Pons (tissue), 1 donor: ENCODE results near the gene EXOC3.

Experiments used
- DNase-seq: peaks from one replicate; pipeline ENCODE4 v3.0.0-alpha.2; 2016; ENCODE audit warnings: low spot score

EXOC3 gene

DNA sequence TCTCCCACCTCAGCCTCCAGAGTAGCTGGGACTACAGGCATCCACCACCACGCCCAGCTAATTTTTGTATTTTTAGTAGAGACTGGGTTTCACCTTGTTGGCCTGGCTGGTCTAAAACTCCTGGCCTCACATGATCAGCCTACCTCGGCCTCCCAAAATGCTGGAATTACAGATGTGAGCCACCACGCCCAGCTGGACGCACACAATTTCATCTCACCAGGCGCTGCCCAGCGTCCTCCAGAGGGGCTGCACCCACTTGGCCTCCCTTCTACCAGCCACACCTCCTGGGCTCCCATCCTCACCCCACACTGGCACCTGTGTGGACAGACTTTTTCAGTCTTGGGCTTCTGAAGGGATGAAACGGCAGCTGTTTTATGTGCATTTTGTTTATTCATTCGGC lies 3.8 kb upstream of the EXOC3 start:
- no peak for DNase-seq

DNA sequence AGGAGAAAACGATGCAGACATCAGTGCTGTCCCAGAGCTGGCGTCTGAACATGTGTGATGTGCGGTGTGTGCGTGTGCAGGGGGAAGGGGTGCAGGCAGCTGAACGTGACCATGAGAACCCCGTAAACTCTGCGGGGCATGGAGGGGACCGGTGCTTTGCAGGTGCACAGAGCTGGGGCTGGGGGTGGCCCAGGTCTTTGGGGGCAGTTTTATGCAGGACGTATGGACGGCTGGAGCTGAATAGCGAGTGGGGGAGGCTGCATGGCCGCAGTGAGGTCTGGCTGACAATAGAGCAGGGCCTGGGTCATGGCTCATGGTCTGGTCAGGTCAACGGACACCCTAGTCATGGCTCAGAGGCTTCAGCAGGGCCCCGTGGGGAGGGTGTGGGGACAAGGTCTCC lies 3.3 kb upstream of the EXOC3 start:
- no peak for DNase-seq

GRCh38 chr5:440401-441201 lies 2.4 kb upstream of the EXOC3 start:
- DNase-seq = peak; percentile 35

DNA sequence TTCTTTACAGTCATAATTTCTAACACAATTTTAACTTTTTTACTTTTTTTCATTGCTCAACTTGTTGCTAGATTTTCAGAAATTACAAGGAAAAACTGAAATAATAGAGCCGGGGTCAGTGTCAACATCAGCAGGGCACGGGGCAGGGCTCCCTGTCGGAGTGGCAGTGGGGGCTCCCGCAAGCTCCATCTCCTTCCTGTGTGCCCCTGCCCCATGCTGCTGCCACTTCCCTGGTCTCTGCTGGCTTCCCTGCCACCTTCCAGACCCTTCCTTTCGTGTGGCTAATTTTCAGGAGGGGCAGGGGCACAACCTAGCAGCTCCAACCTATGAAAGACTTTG lies 1.0 kb upstream of the EXOC3 start:
- DNase-seq = no peak

- DNase-seq = no peak
Measured at GRCh38 chr5:443239-444151, 519 bp downstream of the EXOC3 start.

DNA sequence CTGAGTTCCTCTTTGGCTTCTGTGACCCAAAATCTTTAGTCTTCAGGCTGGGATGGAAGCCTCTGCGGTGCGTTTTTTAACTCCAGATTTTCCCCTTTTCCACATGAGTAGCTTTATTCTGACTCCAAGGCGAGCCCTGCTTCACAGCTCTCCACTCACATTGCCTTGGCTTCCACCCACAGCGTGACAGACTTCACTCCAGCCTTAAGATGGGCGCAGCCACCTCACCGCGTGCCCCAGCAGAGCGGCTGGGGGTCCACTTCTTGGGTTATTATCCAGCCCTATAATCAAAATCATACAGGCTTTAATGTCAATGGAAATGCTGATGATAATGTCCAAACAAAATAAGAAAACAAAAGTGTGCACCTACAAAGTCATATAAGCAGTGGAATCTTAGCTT lies 1.2 kb downstream of the EXOC3 start:
- no peak for DNase-seq

GRCh38 chr5:445591-445990 lies 2.6 kb downstream of the EXOC3 start:
- no peak for DNase-seq

DNA sequence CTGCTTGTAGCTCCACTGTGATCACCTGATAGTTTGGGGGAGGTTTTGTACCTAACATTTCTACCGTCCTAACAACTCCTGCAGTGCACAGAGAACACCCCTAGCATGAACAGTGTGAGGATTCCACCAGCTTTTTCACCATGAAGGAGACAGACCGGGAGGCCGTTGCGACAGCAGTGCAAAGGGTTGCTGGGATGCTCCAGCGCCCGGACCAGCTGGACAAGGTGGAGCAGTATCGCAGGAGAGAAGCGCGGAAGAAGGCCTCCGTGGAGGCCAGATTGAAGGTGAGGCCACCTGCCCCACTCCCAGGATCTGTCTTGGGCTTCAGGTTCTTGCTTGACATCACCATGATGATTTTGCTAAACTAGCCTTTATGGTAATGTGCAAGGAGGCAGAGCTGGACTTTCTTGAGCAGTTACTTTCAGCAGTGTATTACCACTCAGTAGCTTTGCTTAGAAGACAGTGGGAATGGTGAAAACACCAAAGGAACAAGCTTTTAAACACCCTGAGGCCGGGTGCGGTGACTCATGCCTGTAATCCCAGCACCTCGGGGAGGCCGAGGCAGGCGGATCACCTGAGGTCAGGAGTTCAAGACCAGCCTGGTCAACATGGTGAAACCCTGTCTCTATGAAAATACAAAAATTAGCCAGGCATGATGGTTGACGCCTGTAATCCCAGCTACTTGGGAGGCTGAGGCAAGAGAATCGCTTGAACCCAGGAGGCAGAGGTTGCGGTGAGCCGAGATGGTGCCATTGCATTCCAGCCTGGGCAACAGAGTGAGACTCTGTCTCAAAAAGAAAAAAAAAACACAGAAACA lies 3.3 kb downstream of the EXOC3 start:
- no peak for DNase-seq

DNA sequence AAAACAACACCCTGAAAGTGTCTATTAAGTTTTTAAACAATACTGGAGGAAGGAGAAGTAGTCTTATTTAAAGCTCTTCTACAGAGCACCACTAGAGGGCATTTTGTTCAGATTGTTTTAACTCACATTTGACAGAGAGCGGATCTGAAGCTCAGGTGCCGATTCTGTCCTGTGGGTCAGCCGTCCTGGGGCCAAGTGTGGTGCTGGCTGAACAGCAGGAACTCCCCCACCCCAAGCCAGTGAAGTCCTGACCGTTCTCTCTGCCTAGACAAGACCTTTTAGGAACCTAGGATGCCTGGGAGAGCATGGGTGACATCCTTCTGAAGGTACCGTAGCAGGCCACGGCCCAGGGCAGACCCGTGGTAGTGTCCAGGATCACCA lies 3.9 kb downstream of the EXOC3 start:
- peak; percentile 62 for DNase-seq

- no peak for DNase-seq
Measured at GRCh38 chr5:447501-447900, 4.5 kb downstream of the EXOC3 start.

DNA sequence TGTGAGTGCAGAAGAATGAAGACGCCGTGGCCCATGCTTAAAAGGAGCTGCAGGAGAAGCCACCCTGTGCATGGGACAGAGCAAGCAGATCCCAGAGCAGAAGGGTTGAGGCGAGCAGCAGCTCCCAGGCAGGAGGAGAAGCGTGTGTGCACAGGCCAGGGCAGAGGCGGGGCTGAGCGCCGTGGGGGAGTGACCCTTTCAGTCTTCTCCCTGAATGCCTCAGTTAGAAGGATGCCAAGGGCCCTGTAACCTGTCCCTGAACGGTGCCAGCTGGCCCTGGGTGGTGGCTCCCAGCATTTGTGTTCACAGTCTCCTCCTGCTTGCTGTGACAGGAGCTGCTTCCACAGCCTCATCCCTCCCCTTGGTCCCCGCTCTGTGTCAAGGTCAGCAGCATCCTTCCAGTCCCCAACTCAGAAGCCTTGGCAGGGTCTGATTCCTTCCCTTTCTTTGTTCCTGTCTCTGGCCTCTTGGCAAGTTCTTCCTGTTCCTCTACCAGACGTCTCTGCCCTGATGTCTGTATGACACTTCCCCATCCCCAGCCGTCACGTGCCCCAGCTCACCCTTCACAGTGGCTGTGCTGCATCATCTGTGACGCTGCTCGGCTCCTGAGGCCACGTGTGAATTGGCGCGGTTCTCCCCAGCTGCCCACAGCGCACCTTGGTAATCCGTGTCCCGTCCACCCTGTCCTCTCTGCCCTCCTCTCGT lies 5.2 kb downstream of the EXOC3 start:
- DNase-seq = peak; percentile 79

- DNase-seq = peak; percentile 24
Measured at GRCh38 chr5:448766-449090, 5.8 kb downstream of the EXOC3 start.

GRCh38 chr5:449151-449550 lies 6.2 kb downstream of the EXOC3 start:
- no peak for DNase-seq

DNA sequence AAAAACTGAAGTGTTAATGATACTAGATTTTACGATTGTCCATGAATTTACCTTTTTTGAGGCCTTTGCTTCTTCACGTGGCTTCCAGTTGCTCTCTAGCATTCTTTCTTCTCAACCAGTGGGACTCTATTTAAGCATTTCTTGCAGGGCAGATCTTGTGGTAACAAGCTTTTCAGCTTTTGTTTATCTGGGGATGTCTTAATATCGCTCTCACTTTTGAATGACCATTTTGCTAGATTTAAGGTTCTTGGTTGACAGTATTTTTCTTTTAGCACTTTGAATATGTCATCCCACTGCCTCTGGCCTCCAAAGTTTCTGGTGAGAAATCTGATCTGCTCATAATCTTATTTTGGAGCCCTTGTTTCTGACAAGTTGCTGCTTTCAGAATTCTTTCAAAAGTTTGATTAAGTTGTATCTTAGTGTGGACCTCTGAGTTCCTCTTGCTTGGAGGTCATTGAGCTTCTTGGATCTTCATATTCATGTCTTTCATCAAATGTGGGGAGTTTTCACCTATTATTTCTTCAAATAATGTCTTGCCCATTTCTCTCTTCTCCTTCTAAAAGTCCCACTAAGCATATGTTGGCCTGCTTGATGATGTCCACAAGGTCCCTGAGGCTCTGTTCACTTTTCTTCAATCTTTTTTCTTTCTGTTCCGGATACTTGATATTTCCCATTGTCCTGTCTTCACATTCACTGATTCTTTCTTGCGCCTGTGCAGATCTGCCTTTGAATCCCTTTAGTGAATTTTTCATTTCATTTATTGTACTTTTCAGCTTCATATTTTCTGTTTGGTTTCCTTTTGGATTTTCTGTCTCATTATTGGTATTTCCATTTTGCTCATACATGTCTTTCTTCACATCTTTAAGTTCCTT lies 8.8 kb downstream of the EXOC3 start:
- DNase-seq = no peak

DNA sequence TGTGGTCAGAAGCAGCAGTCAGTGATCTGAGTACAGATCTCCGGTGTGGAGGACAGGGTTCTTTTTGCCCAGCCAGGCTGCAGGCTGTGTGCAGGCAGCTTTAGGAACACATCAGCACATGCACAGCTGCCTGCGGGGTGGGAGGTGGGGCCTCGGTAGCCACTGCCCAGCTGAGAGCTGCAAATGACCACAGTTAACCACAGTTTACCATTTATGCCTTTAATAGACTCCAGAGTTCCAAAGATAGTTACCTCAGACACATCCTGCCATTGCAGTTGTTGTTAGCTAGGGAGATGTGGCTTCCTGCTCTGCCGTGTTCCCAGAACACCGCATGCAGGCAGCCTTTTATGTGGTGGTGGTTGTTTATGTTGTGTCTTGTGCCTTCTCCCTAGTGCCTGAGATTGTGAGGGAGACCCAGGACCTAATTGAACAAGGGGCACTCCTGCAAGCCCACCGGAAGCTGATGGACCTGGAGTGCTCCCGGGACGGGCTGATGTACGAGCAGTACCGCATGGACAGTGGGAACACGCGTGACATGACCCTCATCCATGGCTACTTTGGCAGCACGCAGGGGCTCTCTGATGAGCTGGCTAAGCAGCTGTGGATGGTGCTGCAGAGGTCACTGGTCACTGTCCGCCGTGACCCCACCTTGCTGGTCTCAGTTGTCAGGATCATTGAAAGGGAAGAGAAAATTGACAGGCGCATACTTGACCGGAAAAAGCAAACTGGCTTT lies 10.2 kb downstream of the EXOC3 start:
- no peak for DNase-seq

DNA sequence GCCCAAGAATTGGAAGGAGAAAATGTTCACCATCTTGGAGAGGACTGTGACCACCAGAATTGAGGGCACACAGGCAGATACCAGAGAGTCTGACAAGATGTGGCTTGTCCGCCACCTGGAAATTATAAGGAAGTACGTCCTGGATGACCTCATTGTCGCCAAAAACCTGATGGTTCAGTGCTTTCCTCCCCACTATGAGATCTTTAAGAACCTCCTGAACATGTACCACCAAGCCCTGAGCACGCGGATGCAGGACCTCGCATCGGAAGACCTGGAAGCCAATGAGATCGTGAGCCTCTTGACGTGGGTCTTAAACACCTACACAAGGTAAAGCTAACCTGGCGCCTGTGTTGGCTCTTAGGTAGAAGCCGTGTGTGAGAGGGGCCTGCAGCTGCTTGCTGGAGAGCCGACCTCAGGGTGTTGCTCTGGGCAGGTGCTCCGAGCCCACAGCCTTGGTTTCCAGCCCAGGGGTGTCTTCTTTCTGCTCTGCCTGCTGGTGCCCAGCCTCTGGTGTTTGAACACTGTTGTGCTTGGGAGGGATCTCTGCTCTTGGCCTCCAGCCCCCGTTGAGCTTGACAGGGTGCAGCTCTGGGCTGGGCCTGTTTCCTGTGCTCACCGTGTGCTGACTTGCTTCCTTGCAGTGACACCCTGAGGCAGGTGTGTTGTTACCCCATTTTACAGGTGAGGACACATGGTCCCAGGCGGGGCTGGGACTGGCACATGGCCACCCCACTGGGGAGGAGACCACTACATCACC lies 10.9 kb downstream of the EXOC3 start:
- DNase-seq = no peak

- DNase-seq = no peak
Measured at GRCh38 chr5:454936-455335, 12.0 kb downstream of the EXOC3 start.

DNA sequence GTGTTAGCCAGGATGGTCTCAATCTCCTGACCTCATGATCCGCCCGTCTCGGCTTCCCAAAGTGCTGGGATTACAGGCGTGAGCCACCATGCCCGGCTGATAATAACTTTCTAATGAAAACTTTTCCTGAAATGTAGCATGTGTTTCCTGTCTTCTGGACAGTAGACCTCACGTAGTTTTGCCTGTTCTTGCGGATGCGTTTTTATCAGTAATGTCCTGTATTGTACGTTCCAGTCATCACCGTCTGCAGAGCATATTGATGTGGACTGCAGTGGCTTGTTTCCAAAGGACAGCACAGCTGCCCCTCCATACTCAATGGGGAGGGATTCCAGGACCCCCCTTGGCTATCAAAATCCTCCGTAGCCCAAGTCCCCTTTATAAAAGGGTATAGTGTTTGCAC lies 12.8 kb downstream of the EXOC3 start:
- no peak for DNase-seq

DNA sequence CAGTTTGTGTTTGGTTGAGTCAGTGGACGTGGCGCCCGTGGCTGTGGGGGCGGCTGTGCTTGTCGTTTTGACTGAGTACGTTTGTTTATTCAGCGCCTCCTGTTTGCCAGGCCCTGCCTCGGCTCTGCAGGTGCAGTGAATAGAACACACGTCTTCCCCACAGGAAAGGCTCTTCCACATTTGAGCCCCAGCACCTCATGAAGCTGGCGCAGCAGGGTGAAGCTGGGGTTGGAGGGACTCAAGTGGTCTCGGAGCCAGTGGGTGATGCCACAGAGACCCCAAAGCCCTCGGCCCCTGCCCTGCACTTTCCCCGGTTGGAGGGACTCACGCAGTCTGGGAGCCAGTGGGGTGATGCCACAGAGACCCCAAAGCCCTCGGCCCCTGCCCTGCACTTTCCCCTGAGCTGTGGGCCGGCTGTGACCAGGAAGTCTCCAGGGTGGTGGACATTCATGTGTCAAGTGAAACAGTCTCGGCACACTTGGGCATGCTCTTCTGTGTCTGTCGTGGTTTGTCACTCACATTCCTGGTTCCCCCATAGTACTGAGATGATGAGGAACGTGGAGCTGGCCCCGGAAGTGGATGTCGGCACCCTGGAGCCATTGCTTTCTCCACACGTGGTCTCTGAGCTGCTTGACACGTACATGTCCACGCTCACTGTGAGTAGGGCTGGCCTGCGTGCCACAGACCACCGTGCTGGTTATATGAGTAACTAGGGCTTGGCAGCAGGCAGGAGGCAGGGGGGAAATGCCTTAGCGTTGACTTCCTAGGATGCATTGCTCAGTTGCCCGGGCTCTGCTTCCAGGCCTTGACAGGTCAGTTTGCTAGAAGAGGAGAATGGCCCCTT lies 13.6 kb downstream of the EXOC3 start:
- no peak for DNase-seq
